Caco-2 (cell line): ENCODE data around the gene AP2A2. TPM values are rescaled to one million over a fixed set of nuclear protein-coding genes. Genes with fewer than 3 reads are reported as not detected.

Experiments used
- BruUV-seq: library from RNA; stranded (reverse); fragments of 400-500 nt; replicated peaks from 2 replicates; lab custom pipeline; 2021; lab: Mats Ljungman, UMichigan
- CTCF ChIA-PET: fragments of 300-600 bp; sonication (Branson Sonifier 250); formaldehyde crosslinking; loops from one replicate; lab custom pipeline; 2022; ENCODE audit warnings: antibody characterized with exemption; lab: Charles Lee
- POLR2A ChIA-PET: fragments of 300-600 bp; sonication (Branson Sonifier 250); formaldehyde crosslinking; loops from one replicate; lab custom pipeline; 2022; ENCODE audit warnings: antibody characterized with exemption; lab: Charles Lee
- DNase-seq, 2 experiments: peaks; one replicate each; pipeline versions ENCODE4 v3.0.0 to v3.0.0-alpha.2; 2020 to 2022
- H3K27me3 ChIP-seq: replicated peaks from 2 replicates; pipeline ENCODE4 v1.6.0; 2011; ENCODE audit warnings: low read length; ENCODE audit not compliant: control insufficient read depth, insufficient read depth
- H3K36me3 ChIP-seq: 2 replicates; pipeline ENCODE4 v1.5.1; 2011; ENCODE audit warnings: low read length; ENCODE audit not compliant: control insufficient read depth, insufficient read depth
- H3K4me1 ChIP-seq: fragments of 250-450 bp; sonication (Bioruptor Pico); 2 replicates; pipeline ENCODE4 v1.5.1; 2020; ENCODE audit warnings: mild to moderate bottlenecking
- H3K4me3 ChIP-seq: 2 replicates; pipeline ENCODE4 v1.5.1; 2011; ENCODE audit warnings: low read depth, mild to moderate bottlenecking, control low read depth, low read length
- H3K9me3 ChIP-seq: fragments of 250-450 bp; sonication (Bioruptor Pico); 2 replicates; pipeline ENCODE4 v1.5.1; 2020; ENCODE audit warnings: mild to moderate bottlenecking, moderate library complexity
- H3K27ac Mint-ChIP-seq: one replicate; pipeline ENCODE4 v1.8.0; 2022; ENCODE audit warnings: mixed read lengths; ENCODE audit not compliant: unreplicated experiment
- H3K27me3 Mint-ChIP-seq: one replicate; pipeline ENCODE4 v1.8.0; 2022; ENCODE audit warnings: mixed read lengths; ENCODE audit not compliant: insufficient read depth, unreplicated experiment
- H3K36me3 Mint-ChIP-seq: one replicate; pipeline ENCODE4 v1.8.0; 2022; ENCODE audit warnings: mild to moderate bottlenecking, mixed read lengths; ENCODE audit not compliant: insufficient read depth, unreplicated experiment
- H3K4me1 Mint-ChIP-seq: one replicate; pipeline ENCODE4 v1.8.0; 2022; ENCODE audit warnings: low read depth, mixed read lengths; ENCODE audit not compliant: unreplicated experiment
- H3K4me3 Mint-ChIP-seq: one replicate; pipeline ENCODE4 v1.8.0; 2022; ENCODE audit warnings: mild to moderate bottlenecking, moderate library complexity, mixed read lengths; ENCODE audit not compliant: unreplicated experiment
- H3K9me3 Mint-ChIP-seq: one replicate; pipeline ENCODE4 v1.8.0; 2022; ENCODE audit warnings: mixed read lengths; ENCODE audit not compliant: unreplicated experiment
- CTCF ChIP-seq, 2 experiments: fragments of 200-600 bp in 1 of 2; IDR thresholded peaks; 1 replicate in 1 of 2; 2 replicates in 1 of 2; pipeline versions ENCODE4 v1.5.1 to v1.8.0; 2011 to 2022; ENCODE audit warnings: antibody characterized with exemption in 1 of 2, control low read depth in 1 of 2, inconsistent platforms in 1 of 2, low read depth in 1 of 2, low read length in 1 of 2, mild to moderate bottlenecking in 1 of 2, moderate library complexity in 1 of 2; ENCODE audit not compliant: insufficient read depth in 1 of 2, severe bottlenecking in 1 of 2, unreplicated experiment in 1 of 2
- intact Hi-C: fragments of 100-400 bp; cut with micrococcal nuclease; formaldehyde crosslinking; loops from one replicate; pipeline ENCODE4 v1.10.0; 2022; ENCODE audit not compliant: unreplicated experiment
- total RNA-seq: library from RNA; stranded (reverse); gene quantifications from 2 replicates; pipeline ENCODE4 v1.2.3, GENCODE V29; 2022

Gene AP2A2
- total RNA-seq, 1 experiment from 2014 or later: 130 TPM

GRCh38 chr11:895331-896110 lies 30.1 kb upstream of the AP2A2 start:
- no TSS peak for BruUV-seq
- no peak for DNase-seq
- H3K4me1 ChIP-seq: no peaks in the 10 kb centered on the region
- ChIA-PET POLR2A (no interaction called here), CTCF (interaction anchor here (1.0 kb wide), 2 partner anchors 80 to 156 kb away, joined by 3 read pairs; no protein-coding TSS in a partner anchor)
- TF ChIP-seq CTCF (IDR thresholded peaks at IDR 0.05; ENCODE audit: insufficient read depth in 1 of 2, low read depth in 1 of 2, low read length in 1 of 2, severe bottlenecking in 1 of 2, unreplicated experiment in 1 of 2): no peak
- H3K4me3 Mint-ChIP-seq: no peak overlapping the region
- H3K27ac Mint-ChIP-seq: no peak overlapping the region
- no peak overlapping the region for H3K4me3 ChIP-seq
- H3K9me3 Mint-ChIP-seq: no peaks in the 10 kb centered on the region
- H3K36me3 ChIP-seq: peaks cover 7% of the 10 kb centered on the region
- H3K27me3 Mint-ChIP-seq: no peaks in the 10 kb centered on the region
- intact Hi-C loops: loop anchor here (5.0 kb wide), 1 partner anchor 152 kb away; no protein-coding TSS in a partner anchor
- peaks cover 33% of the 10 kb centered on the region for H3K36me3 Mint-ChIP-seq
- no peaks in the 10 kb centered on the region for H3K4me1 Mint-ChIP-seq
- no peaks in the 10 kb centered on the region for H3K27me3 ChIP-seq
- no peaks in the 10 kb centered on the region for H3K9me3 ChIP-seq

- H3K4me3 ChIP-seq: no peak overlapping the region
- no peak for DNase-seq
- no peak for TF ChIP-seq CTCF (IDR thresholded peaks at IDR 0.05; ENCODE audit: insufficient read depth in 1 of 2, low read depth in 1 of 2, low read length in 1 of 2, severe bottlenecking in 1 of 2, unreplicated experiment in 1 of 2)
- no TSS peak for BruUV-seq
- intact Hi-C loops: loop anchor here (5.0 kb wide), 1 partner anchor 150 kb away; no protein-coding TSS in a partner anchor
- Mint-ChIP-seq H3K27ac (no peak overlapping the region), H3K4me1 (no peaks in the 10 kb centered on the region), H3K9me3 (no peaks in the 10 kb centered on the region), H3K36me3 (peaks cover 42% of the 10 kb centered on the region), H3K27me3 (no peaks in the 10 kb centered on the region), H3K4me3 (no peak overlapping the region)
- H3K9me3 ChIP-seq: no peaks in the 10 kb centered on the region
- CTCF ChIA-PET: interaction anchor here (1.0 to 1.9 kb wide), 7 partner anchors 13 to 154 kb away, joined by 3 to 7 read pairs (median 6); partner anchors contain the start of gene CHID1
- peaks cover 8% of the 10 kb centered on the region for H3K36me3 ChIP-seq
- POLR2A ChIA-PET: no interaction called here
- H3K4me1 ChIP-seq: no peaks in the 10 kb centered on the region
- no peaks in the 10 kb centered on the region for H3K27me3 ChIP-seq
These were observed 28.2 kb upstream of the AP2A2 start for GRCh38 chr11:897253-898142.

DNA sequence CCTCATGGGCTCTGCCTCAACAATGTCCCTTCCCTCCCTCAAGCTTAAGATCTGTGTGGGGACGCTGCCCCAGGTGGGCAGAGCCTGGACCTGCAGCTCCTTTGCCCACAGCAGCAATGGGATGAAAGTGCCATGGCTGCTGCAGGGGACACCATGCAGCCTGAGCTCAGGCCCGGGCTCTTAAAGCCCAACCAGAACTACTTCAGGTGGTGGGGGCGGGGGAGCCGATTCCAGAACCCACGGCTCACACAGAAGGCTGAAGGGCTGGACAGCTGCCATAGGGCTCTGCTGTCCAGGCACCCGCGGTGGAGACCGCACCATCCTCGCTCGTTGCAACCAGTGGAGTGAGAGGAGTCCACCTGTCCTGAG lies 27.5 kb upstream of the AP2A2 start:
- CTCF ChIA-PET: interaction anchor here (1.0 to 1.9 kb wide), 7 partner anchors 12 to 153 kb away, joined by 3 to 7 read pairs (median 6); partner anchors contain the start of gene CHID1
- H3K27me3 Mint-ChIP-seq: no peaks in the 10 kb centered on the region
- intact Hi-C loops: loop anchor here (5.0 kb wide), 1 partner anchor 149 kb away; no protein-coding TSS in a partner anchor
- Histone ChIP-seq H3K27me3 (no peaks in the 10 kb centered on the region), H3K36me3 (peaks cover 8% of the 10 kb centered on the region), H3K4me1 (no peaks in the 10 kb centered on the region), H3K9me3 (no peaks in the 10 kb centered on the region), H3K4me3 (no peak overlapping the region)
- BruUV-seq: no TSS peak
- peaks cover 44% of the 10 kb centered on the region for H3K36me3 Mint-ChIP-seq
- H3K27ac Mint-ChIP-seq: no peak overlapping the region
- peak in 1 of 2 experiments; percentile 49 for TF ChIP-seq CTCF (IDR thresholded peaks at IDR 0.05; ENCODE audit: insufficient read depth in 1 of 2, low read depth in 1 of 2, low read length in 1 of 2, severe bottlenecking in 1 of 2, unreplicated experiment in 1 of 2)
- no peaks in the 10 kb centered on the region for H3K4me1 Mint-ChIP-seq
- POLR2A ChIA-PET: no interaction called here
- peak in 1 of 2 experiments; percentile 39 for DNase-seq
- H3K9me3 Mint-ChIP-seq: no peaks in the 10 kb centered on the region
- H3K4me3 Mint-ChIP-seq: no peak overlapping the region
